ENCODE results near the gene DAZL. TPM values are rescaled to one million over a fixed set of nuclear protein-coding genes. Genes with fewer than 3 reads are reported as not detected.
"Not testable (repeated sequence)": the region's sequence is repeated elsewhere in the genome, so short reads cannot be mapped to it uniquely, and the experiment has no call there.

Gene DAZL
- not detected for total RNA-seq

GRCh38 chr3:16604887-16605602 is at the start of gene DAZL:
DAZL (minus strand) TSS chr3:16605423; CDS start chr3:16605205, 218 bp downstream.
- no peak for ATAC-seq

- no peak for ATAC-seq
Measured at GRCh38 chr3:16654976-16655375, 49.8 kb upstream of the DAZL start.

- ATAC-seq: no peak
Measured at GRCh38 chr3:16653712-16654111, 48.5 kb upstream of the DAZL start.

GRCh38 chr3:16647668-16648067 is 42.4 kb upstream of the DAZL start:
- no peak for ATAC-seq

GRCh38 chr3:16639806-16640205 is 34.6 kb upstream of the DAZL start:
- ATAC-seq: no peak

GRCh38 chr3:16633948-16634347 is 28.7 kb upstream of the DAZL start:
- ATAC-seq: no peak

GRCh38 chr3:16632395-16632794 is 27.2 kb upstream of the DAZL start:
- ATAC-seq: no peak

- no peak for ATAC-seq
Measured at GRCh38 chr3:16618721-16619120, 13.5 kb upstream of the DAZL start.

GRCh38 chr3:16617155-16617554 is 11.9 kb upstream of the DAZL start:
- ATAC-seq: not testable (repeated sequence)

GRCh38 chr3:16616083-16616482 is 10.9 kb upstream of the DAZL start:
- ATAC-seq: no peak

- ATAC-seq: no peak
Measured at GRCh38 chr3:16614033-16615031, 9.1 kb upstream of the DAZL start.

- ATAC-seq: no peak
Measured at GRCh38 chr3:16609927-16610580, 4.8 kb upstream of the DAZL start.

GRCh38 chr3:16608816-16609215 is 3.6 kb upstream of the DAZL start:
- ATAC-seq: no peak

GRCh38 chr3:16607718-16608117 is 2.5 kb upstream of the DAZL start:
- no peak for ATAC-seq

GRCh38 chr3:16606398-16606797 is 1.2 kb upstream of the DAZL start:
- ATAC-seq: no peak

GRCh38 chr3:16605966-16606365 is 743 bp upstream of the DAZL start:
- ATAC-seq: no peak

GRCh38 chr3:16604433-16604832 is 790 bp downstream of the DAZL start:
- no peak for ATAC-seq

- ATAC-seq: no peak
Measured at GRCh38 chr3:16601537-16602005, 3.7 kb downstream of the DAZL start.

GRCh38 chr3:16600780-16601536 is 4.3 kb downstream of the DAZL start:
- no peak for ATAC-seq

GRCh38 chr3:16599694-16600093 is 5.5 kb downstream of the DAZL start:
- ATAC-seq: no peak

GRCh38 chr3:16596352-16597032 is 8.7 kb downstream of the DAZL start:
- ATAC-seq: no peak

GRCh38 chr3:16595778-16596177 is 9.4 kb downstream of the DAZL start:
- ATAC-seq: no peak

Measured in esophagus mucosa (tissue), 1 donor.